ENCODE results near the gene DLG1.

GRCh38 chr3:197189623-197190022 is 108.8 kb downstream of the DLG1 start:
- TF ChIP-seq, protein P1, sequence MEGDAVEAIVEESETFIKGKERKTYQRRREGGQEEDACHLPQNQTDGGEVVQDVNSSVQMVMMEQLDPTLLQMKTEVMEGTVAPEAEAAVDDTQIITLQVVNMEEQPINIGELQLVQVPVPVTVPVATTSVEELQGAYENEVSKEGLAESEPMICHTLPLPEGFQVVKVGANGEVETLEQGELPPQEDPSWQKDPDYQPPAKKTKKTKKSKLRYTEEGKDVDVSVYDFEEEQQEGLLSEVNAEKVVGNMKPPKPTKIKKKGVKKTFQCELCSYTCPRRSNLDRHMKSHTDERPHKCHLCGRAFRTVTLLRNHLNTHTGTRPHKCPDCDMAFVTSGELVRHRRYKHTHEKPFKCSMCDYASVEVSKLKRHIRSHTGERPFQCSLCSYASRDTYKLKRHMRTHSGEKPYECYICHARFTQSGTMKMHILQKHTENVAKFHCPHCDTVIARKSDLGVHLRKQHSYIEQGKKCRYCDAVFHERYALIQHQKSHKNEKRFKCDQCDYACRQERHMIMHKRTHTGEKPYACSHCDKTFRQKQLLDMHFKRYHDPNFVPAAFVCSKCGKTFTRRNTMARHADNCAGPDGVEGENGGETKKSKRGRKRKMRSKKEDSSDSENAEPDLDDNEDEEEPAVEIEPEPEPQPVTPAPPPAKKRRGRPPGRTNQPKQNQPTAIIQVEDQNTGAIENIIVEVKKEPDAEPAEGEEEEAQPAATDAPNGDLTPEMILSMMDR (IDR thresholded peaks at IDR 0.05): no peak
- no peak for TF ChIP-seq POLR2AphosphoS5 (IDR thresholded peaks at IDR 0.05; ENCODE audit: insufficient read depth in 1 of 2, low read depth in 1 of 2)
- no peak for TF ChIP-seq POLR2A (IDR thresholded peaks at IDR 0.05)
